Activated naive CD8-positive, alpha-beta T cell treated with anti-CD3 and anti-CD28 coated beads for 36 hours (primary cell): ENCODE data around the gene TBC1D10A. TPM values are rescaled to one million over a fixed set of nuclear protein-coding genes. Genes with fewer than 3 reads are reported as not detected.

Experiments
- DNase-seq: peaks from one replicate; pipeline ENCODE4 v3.0.0; 2021
- H3K27ac Mint-ChIP-seq: one replicate; pipeline ENCODE4 v1.8.0; 2022; ENCODE audit warnings: mild to moderate bottlenecking, moderate library complexity, mixed read lengths
- H3K27me3 Mint-ChIP-seq: one replicate; pipeline ENCODE4 v1.8.0; 2022; ENCODE audit warnings: mild to moderate bottlenecking, mixed read lengths
- H3K36me3 Mint-ChIP-seq: one replicate; pipeline ENCODE4 v1.8.0; 2021; ENCODE audit warnings: mild to moderate bottlenecking, mixed read lengths
- H3K4me1 Mint-ChIP-seq: one replicate; pipeline ENCODE4 v1.8.0; 2021; ENCODE audit warnings: mixed read lengths
- H3K4me3 Mint-ChIP-seq: one replicate; pipeline ENCODE4 v1.8.0; 2022; ENCODE audit warnings: mild to moderate bottlenecking, moderate library complexity, mixed read lengths
- H3K9me3 Mint-ChIP-seq: one replicate; pipeline ENCODE4 v1.8.0; 2022; ENCODE audit warnings: mixed read lengths
- total RNA-seq, 2 experiments: library from RNA; stranded (reverse); gene quantifications; one replicate each; pipeline ENCODE4 v1.2.3, GENCODE V29; 2021

TBC1D10A gene
- total RNA-seq, 2 experiments from 2014 or later, result 13.0 to 14.4 TPM

- Mint-ChIP-seq H3K36me3 (no peaks in the 10 kb centered on the region), H3K4me3 (no peak overlapping the region), H3K27ac (no peak overlapping the region), H3K27me3 (no peaks in the 10 kb centered on the region), H3K4me1 (peaks cover 13% of the 10 kb centered on the region), H3K9me3 (no peaks in the 10 kb centered on the region)
- DNase-seq, result no peak
These were observed 44.1 kb downstream of the TBC1D10A start for GRCh38 chr22:30282616-30283046.

- Mint-ChIP-seq H3K27me3 (no peaks in the 10 kb centered on the region), H3K36me3 (no peaks in the 10 kb centered on the region), H3K27ac (no peak overlapping the region), H3K4me1 (peaks cover 19% of the 10 kb centered on the region), H3K4me3 (no peak overlapping the region), H3K9me3 (peaks cover 2% of the 10 kb centered on the region)
- DNase-seq, result no peak
These were observed 46.2 kb downstream of the TBC1D10A start for GRCh38 chr22:30280505-30280904.

GRCh38 chr22:30279932-30280331, 46.8 kb downstream of the TBC1D10A start:
- H3K27me3 Mint-ChIP-seq, result no peaks in the 10 kb centered on the region
- H3K36me3 Mint-ChIP-seq, result peaks cover 4% of the 10 kb centered on the region
- no peak overlapping the region for H3K4me3 Mint-ChIP-seq
- no peak for DNase-seq
- peaks cover 2% of the 10 kb centered on the region for H3K9me3 Mint-ChIP-seq
- H3K4me1 Mint-ChIP-seq, result peaks cover 25% of the 10 kb centered on the region
- H3K27ac Mint-ChIP-seq, result no peak overlapping the region

- Mint-ChIP-seq H3K27ac (no peak overlapping the region), H3K36me3 (peaks cover 4% of the 10 kb centered on the region), H3K9me3 (peaks cover 2% of the 10 kb centered on the region), H3K4me1 (peaks cover 25% of the 10 kb centered on the region), H3K27me3 (no peaks in the 10 kb centered on the region), H3K4me3 (no peak overlapping the region)
- no peak for DNase-seq
These were observed 47.5 kb downstream of the TBC1D10A start for GRCh38 chr22:30279046-30279788.

- H3K36me3 Mint-ChIP-seq, result peaks cover 4% of the 10 kb centered on the region
- peaks cover 2% of the 10 kb centered on the region for H3K9me3 Mint-ChIP-seq
- no peak overlapping the region for H3K4me3 Mint-ChIP-seq
- H3K4me1 Mint-ChIP-seq, result peaks cover 25% of the 10 kb centered on the region
- no peaks in the 10 kb centered on the region for H3K27me3 Mint-ChIP-seq
- DNase-seq, result no peak
- H3K27ac Mint-ChIP-seq, result peak overlapping the region; percentile 38
These were observed 49.0 kb downstream of the TBC1D10A start for GRCh38 chr22:30277547-30278344.

- peak overlapping the region; percentile 1 for H3K4me3 Mint-ChIP-seq
- H3K27me3 Mint-ChIP-seq, result no peaks in the 10 kb centered on the region
- H3K9me3 Mint-ChIP-seq, result peaks cover 2% of the 10 kb centered on the region
- peaks cover 25% of the 10 kb centered on the region for H3K4me1 Mint-ChIP-seq
- H3K36me3 Mint-ChIP-seq, result peaks cover 12% of the 10 kb centered on the region
- H3K27ac Mint-ChIP-seq, result peak overlapping the region; percentile 72
- DNase-seq, result no peak
These were observed 50.7 kb downstream of the TBC1D10A start for GRCh38 chr22:30276039-30276438.

- Mint-ChIP-seq H3K4me1 (peaks cover 25% of the 10 kb centered on the region), H3K4me3 (peak overlapping the region; percentile 1), H3K36me3 (peaks cover 12% of the 10 kb centered on the region), H3K27ac (peak overlapping the region; percentile 72), H3K9me3 (peaks cover 2% of the 10 kb centered on the region), H3K27me3 (no peaks in the 10 kb centered on the region)
- no peak for DNase-seq
These were observed 51.1 kb downstream of the TBC1D10A start for GRCh38 chr22:30275625-30276024.

- Mint-ChIP-seq H3K4me3 (no peak overlapping the region), H3K27ac (no peak overlapping the region), H3K27me3 (no peaks in the 10 kb centered on the region), H3K4me1 (peaks cover 22% of the 10 kb centered on the region), H3K36me3 (peaks cover 12% of the 10 kb centered on the region), H3K9me3 (peaks cover 2% of the 10 kb centered on the region)
- no peak for DNase-seq
These were observed 52.3 kb downstream of the TBC1D10A start for GRCh38 chr22:30274437-30274812.

- Mint-ChIP-seq H3K27me3 (no peaks in the 10 kb centered on the region), H3K4me3 (no peak overlapping the region), H3K9me3 (peaks cover 2% of the 10 kb centered on the region), H3K27ac (no peak overlapping the region), H3K4me1 (peaks cover 24% of the 10 kb centered on the region), H3K36me3 (peaks cover 14% of the 10 kb centered on the region)
- DNase-seq, result no peak
These were observed 52.9 kb downstream of the TBC1D10A start for GRCh38 chr22:30273711-30274436.

GRCh38 chr22:30272781-30273601, 53.8 kb downstream of the TBC1D10A start:
- Mint-ChIP-seq H3K36me3 (peaks cover 19% of the 10 kb centered on the region), H3K27me3 (no peaks in the 10 kb centered on the region), H3K4me3 (no peak overlapping the region), H3K9me3 (peaks cover 2% of the 10 kb centered on the region), H3K27ac (no peak overlapping the region), H3K4me1 (peaks cover 32% of the 10 kb centered on the region)
- DNase-seq, result no peak

- Mint-ChIP-seq H3K27me3 (peaks cover 3% of the 10 kb centered on the region), H3K4me1 (peaks cover 24% of the 10 kb centered on the region), H3K27ac (no peak overlapping the region), H3K9me3 (no peaks in the 10 kb centered on the region), H3K4me3 (no peak overlapping the region), H3K36me3 (peaks cover 27% of the 10 kb centered on the region)
- DNase-seq, result no peak
These were observed 55.9 kb downstream of the TBC1D10A start for GRCh38 chr22:30270832-30271231.

GRCh38 chr22:30268331-30268730, 58.4 kb downstream of the TBC1D10A start:
- Mint-ChIP-seq H3K4me3 (peak overlapping the region; percentile 95), H3K27ac (peak overlapping the region; percentile 99), H3K27me3 (peaks cover 3% of the 10 kb centered on the region), H3K36me3 (peaks cover 41% of the 10 kb centered on the region), H3K9me3 (no peaks in the 10 kb centered on the region), H3K4me1 (peaks cover 28% of the 10 kb centered on the region)
- no peak for DNase-seq

GRCh38 chr22:30267382-30268302, 59.1 kb downstream of the TBC1D10A start:
- peak overlapping the region; percentile 99 for H3K27ac Mint-ChIP-seq
- no peaks in the 10 kb centered on the region for H3K9me3 Mint-ChIP-seq
- H3K4me3 Mint-ChIP-seq, result peak overlapping the region; percentile 95
- peaks cover 33% of the 10 kb centered on the region for H3K4me1 Mint-ChIP-seq
- DNase-seq, result peak; percentile 66
- H3K36me3 Mint-ChIP-seq, result peaks cover 46% of the 10 kb centered on the region
- peaks cover 3% of the 10 kb centered on the region for H3K27me3 Mint-ChIP-seq
